Heart right ventricle (tissue), 16 donors: Measurements from ENCODE around the gene PRKAR1B. TPM values are rescaled to one million over a fixed set of nuclear protein-coding genes. Genes with fewer than 3 reads are reported as not detected.

ENCODE experiments used
- ATAC-seq, 8 donors: fragments of 200-7000 bp; cut with Tn5 transposase; one replicate each; pipeline ENCODE4 v1.9.1; 2020; ENCODE audit warnings: mild to moderate bottlenecking in 8 of 8, moderate library complexity in 8 of 8, moderate number of reproducible peaks in 1 of 8
- DNase-seq, 2 donors: peaks; one replicate each; pipeline ENCODE4 v3.0.0-alpha.2; 2020
- H3K27ac ChIP-seq, 10 donors: fragments of 200-600 bp; sonication (generic) in 2 of 10; one replicate each; pipeline versions ENCODE4 v1.5.0 to v1.8.0; 2020 to 2022; ENCODE audit warnings: mild to moderate bottlenecking in 3 of 10
- H3K27me3 ChIP-seq, 7 donors: fragments of 200-600 bp; one replicate each; pipeline ENCODE4 v1.8.0; 2021 to 2022; ENCODE audit warnings: mild to moderate bottlenecking in 2 of 7
- H3K36me3 ChIP-seq, 9 donors: fragments of 200-600 bp; sonication (generic) in 1 of 9; one replicate each; pipeline versions ENCODE4 v1.5.0 to v1.8.0; 2020 to 2022; ENCODE audit warnings: mild to moderate bottlenecking in 2 of 9
- H3K4me1 ChIP-seq, 9 donors: fragments of 200-600 bp; sonication (generic) in 1 of 9; one replicate each; pipeline versions ENCODE4 v1.5.0 to v1.8.0; 2020 to 2022; ENCODE audit warnings: mild to moderate bottlenecking in 4 of 9
- H3K4me3 ChIP-seq, 10 donors: fragments of 200-600 bp; sonication (generic) in 2 of 10; one replicate each; pipeline versions ENCODE4 v1.5.0 to v1.8.0; 2020 to 2022; ENCODE audit warnings: mild to moderate bottlenecking in 7 of 10, moderate library complexity in 2 of 10
- H3K9me3 ChIP-seq, 11 donors: fragments of 200-600 bp in 10 of 11; sonication (generic) in 2 of 11; one replicate each; pipeline versions ENCODE4 v1.5.0 to v1.8.0; 2013 to 2022; ENCODE audit warnings: mild to moderate bottlenecking in 2 of 11, control low read depth in 1 of 11, moderate library complexity in 1 of 11
- WGBS, 2 donors: extraction: QIAGEN DNeasy Blood & Tissue Kit; methylation state at CpG; one replicate each; pipeline ENCODE4 v1.1.7; 2013; ENCODE audit warnings: inconsistent platforms in 1 of 2; 5-methylcytosine and 5-hydroxymethylcytosine counted together
- intact Hi-C, 10 donors: fragments of 100-400 bp; cut with DNase I; formaldehyde crosslinking; loops; one replicate each; pipeline versions ENCODE4 v1.11.1 to v1.14.2; 2022
- polyA plus RNA-seq, 2 donors: library from polyadenylated mRNA; stranded (reverse); fragments of 200-250 nt; gene quantifications; one replicate each; pipeline ENCODE4 v1.2.3, GENCODE V29; 2013
- total RNA-seq, 10 donors: library from RNA; stranded (reverse); fragmentation: NEBNext Ultra II Directional in 3 of 10; extraction: Animal tissue kit (Norgen Biotek cat#: 25700) in 3 of 10; gene quantifications; one replicate each; pipeline versions ENCODE4 v1.2.1 to v1.2.4, GENCODE V29; 2021 to 2023
- TF ChIP-seq, protein P1 (sequence below), 9 donors: fragments of 200-600 bp; sonication (generic) in 2 of 9; IDR thresholded peaks; one replicate each; pipeline versions ENCODE4 v1.5.0 to v1.8.0; 2021 to 2022; ENCODE audit warnings: antibody characterized with exemption in 9 of 9, mild to moderate bottlenecking in 5 of 9, moderate library complexity in 1 of 9
- donor health status: Arrhythmogenic right ventricular cardiomyopathy.
- donor health status: ischemic (EF 13 %, LVEDD 7.1; RV severe dilation, severe dysfunction).
- donor health status: healthy with polysubstance abuse.
- donor health status: DM: no; HTN: yes; CAD: no.
- donor health status: DM: no; HTN: no; CAD: no.
- donor health status: ischemic (EF 25% LVEDD 6.9; RV normal size, moderate dysfunction).
- donor health status: ischemic (EF 25% LVEDD 5.7; RV mildly dilated, moderate dysfunction).
- donor health status: healthy.
- donor health status: DM: yes; HTN: yes; CAD: no.
- donor health status: Ischemic cardiomyopathy.
- donor health status: ischemic (EF 35%, LVEDD 5.7; RV mildly dilated, moderate dysfunction).
- donor health status: nonischemic (EF 11% LVEDD 7.7; RV severe dilation, severe dysfunction).
- donor health status: DM: yes; HTN: yes; CAD: no.
- donor health status: PGD.
- donor health status: ischemic (EF 29% LVEDD 5.4; RV normal size, mild dysfunction).
- donor health status: nonischemic (EF 23%, LVEDD 6.1; RV moderate dilation, normal function).

The PRKAR1B gene
- total and polyA plus RNA-seq, 12 donors = 5.0 to 24.5 (median 20.6) TPM

DNA sequence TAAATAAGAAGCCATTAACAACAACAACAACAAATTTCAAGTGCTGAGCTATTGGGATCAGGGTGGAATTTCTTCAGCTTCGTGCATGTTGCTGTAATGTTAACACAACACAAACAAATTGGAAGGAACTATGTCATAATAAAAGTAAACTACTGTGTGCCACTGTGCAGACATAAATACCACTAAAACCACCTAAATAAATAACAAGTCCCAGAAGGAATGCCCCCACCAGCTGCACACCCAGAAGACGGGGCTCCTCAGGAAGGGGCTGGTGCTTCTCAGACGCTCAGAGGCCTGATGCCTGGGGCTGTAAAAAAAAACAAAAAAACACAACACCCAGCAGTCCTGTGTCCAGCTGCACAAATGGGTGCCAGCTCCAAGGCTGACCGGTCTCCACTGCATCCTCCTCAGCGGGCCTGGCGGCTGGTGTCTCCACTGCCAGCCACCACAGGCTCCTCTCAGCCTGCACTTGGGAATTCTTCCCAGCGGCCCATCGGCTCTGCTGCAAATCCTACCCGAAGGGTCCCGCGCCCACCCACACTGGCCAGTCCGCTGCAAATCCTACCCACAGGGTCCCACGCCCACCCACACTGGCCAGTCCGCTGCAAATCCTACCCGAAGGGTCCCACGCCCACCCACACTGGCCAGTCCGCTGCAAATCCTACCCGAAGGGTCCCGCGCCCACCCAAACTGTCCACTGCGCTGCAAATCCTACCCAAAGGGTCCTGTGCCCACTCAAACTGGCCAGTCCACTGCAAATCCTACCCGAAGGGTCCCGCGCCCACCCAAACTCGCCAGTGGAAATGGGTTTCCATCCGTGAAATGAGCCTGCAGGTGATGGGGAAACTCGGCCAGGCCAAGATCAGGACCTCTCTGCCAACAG is 36.4 kb downstream of the PRKAR1B start:
- peaks cover 0 to 7% (median 0%) of the 10 kb centered on the region in 9 donors for H3K36me3 ChIP-seq
- peaks cover 0 to 51% (median 27%) of the 10 kb centered on the region in 11 donors for H3K9me3 ChIP-seq
- no peak for DNase-seq
- 97% methylated on average over 27 of the region's 27 CpGs for WGBS, 2 donors
- TF ChIP-seq, protein P1, sequence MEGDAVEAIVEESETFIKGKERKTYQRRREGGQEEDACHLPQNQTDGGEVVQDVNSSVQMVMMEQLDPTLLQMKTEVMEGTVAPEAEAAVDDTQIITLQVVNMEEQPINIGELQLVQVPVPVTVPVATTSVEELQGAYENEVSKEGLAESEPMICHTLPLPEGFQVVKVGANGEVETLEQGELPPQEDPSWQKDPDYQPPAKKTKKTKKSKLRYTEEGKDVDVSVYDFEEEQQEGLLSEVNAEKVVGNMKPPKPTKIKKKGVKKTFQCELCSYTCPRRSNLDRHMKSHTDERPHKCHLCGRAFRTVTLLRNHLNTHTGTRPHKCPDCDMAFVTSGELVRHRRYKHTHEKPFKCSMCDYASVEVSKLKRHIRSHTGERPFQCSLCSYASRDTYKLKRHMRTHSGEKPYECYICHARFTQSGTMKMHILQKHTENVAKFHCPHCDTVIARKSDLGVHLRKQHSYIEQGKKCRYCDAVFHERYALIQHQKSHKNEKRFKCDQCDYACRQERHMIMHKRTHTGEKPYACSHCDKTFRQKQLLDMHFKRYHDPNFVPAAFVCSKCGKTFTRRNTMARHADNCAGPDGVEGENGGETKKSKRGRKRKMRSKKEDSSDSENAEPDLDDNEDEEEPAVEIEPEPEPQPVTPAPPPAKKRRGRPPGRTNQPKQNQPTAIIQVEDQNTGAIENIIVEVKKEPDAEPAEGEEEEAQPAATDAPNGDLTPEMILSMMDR (IDR thresholded peaks at IDR 0.05) = no peak
- intact Hi-C loops = no loop called here
- no peaks in the 10 kb centered on the region for H3K4me1 ChIP-seq
- no peak for ATAC-seq
- no peak overlapping the region for H3K4me3 ChIP-seq
- no peaks in the 10 kb centered on the region for H3K27me3 ChIP-seq
- no peak overlapping the region for H3K27ac ChIP-seq

DNA sequence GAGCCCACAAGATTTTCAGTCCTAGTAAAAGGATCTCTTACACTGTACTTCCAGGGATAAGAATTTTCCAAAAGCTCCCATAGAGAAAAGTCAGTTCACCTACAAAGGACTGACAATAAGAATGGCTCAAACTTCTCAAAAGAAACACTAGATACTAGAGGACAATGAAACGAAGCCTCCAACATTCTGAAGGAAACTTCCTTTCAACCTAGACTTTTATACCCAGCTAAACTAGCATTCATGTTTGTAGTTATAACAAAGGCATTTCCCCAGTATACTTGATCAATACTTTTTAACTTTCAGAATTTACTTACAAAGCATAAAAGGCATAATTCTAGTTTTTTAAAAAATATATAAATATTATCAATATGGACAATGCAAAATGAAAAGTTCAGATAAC is 41.5 kb downstream of the PRKAR1B start:
- H3K9me3 ChIP-seq = peaks cover 0 to 61% (median 32%) of the 10 kb centered on the region in 11 donors
- no peak for ATAC-seq

DNA sequence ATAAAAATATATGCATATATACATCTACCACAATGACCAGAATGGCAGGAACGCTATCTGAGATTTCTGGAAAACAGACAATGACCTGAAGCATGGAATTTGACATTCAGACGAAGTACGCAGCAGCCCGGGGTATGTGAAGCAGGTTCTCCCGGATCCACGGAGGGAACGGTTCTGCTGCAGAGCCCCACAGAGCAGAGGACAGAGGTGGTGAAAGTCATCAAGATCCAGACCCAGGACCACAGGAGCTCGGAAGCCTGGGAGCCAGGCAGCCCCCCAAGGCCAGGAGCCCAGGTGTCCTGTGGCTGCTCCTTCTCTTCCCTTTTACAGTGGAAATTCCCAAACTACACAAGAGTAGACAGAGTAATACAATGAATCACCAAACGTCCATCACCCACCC is 42.7 kb downstream of the PRKAR1B start:
- ATAC-seq (no peak), DNase-seq (no peak)
- peaks cover 0 to 17% (median 0%) of the 10 kb centered on the region in 9 donors for H3K36me3 ChIP-seq
- no peaks in the 10 kb centered on the region for H3K4me1 ChIP-seq
- H3K27me3 ChIP-seq = no peaks in the 10 kb centered on the region
- H3K9me3 ChIP-seq = peaks cover 0 to 54% (median 32%) of the 10 kb centered on the region in 11 donors
- 96 to 97% methylated on average over 9 of the region's 9 CpGs for WGBS, 2 donors
- no peak overlapping the region for H3K27ac ChIP-seq
- TF ChIP-seq, protein P1 (IDR thresholded peaks at IDR 0.05) = no peak
- no peak overlapping the region for H3K4me3 ChIP-seq
- intact Hi-C loops = no loop called here

More for the DNA sequence above, 41.5 kb downstream of the PRKAR1B start:
- DNase-seq = no peak
- Histone ChIP-seq H3K27me3 (no peaks in the 10 kb centered on the region), H3K4me3 (no peak overlapping the region), H3K27ac (no peak overlapping the region), H3K36me3 (peaks cover 0 to 7% (median 0%) of the 10 kb centered on the region in 9 donors), H3K4me1 (no peaks in the 10 kb centered on the region)
- TF ChIP-seq, protein P1 (IDR thresholded peaks at IDR 0.05) = no peak
- WGBS, 2 donors = 94 to 97% methylated on average over 1 of the region's 1 CpG
- intact Hi-C loops = no loop called here

DNA sequence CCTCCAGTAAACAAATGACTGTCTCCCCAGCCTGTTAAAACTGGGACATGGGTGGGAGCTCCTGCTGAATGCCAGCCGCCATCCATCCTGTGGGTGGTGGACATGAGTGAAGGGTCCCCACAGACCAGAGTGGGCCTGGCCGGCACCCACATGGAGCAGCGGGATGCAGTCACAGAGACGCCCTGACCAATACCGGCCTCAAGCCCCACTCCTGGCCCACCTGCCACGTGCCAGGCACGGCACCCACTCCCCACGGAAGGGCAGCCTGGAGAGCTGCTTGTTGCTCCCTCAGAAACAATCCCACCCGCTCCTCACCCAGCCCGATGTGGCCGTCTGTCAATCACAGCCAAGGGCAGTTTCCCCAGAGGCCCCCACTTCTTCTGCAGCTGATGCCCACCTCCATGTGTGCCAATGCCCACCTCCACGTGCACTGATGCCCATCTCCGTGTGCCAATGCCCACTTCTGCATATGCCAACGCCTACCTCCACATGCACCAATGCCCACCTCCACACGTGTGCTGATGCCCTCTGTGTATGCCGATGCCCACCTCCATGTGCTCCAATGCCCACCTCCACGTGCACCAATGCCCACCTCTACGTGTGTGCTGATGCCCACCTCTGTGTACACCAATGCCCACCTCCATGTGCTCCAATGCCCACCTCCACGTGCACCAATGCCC is 43.4 kb downstream of the PRKAR1B start:
- Histone ChIP-seq H3K4me3 (no peak overlapping the region), H3K4me1 (no peaks in the 10 kb centered on the region), H3K27ac (no peak overlapping the region), H3K36me3 (peaks cover 0 to 20% (median 0%) of the 10 kb centered on the region in 9 donors), H3K27me3 (no peaks in the 10 kb centered on the region), H3K9me3 (peaks cover 0 to 46% (median 28%) of the 10 kb centered on the region in 11 donors)
- DNase-seq = no peak
- ATAC-seq = no peak
- TF ChIP-seq, protein P1 (IDR thresholded peaks at IDR 0.05) = no peak
- 98% methylated on average over 19 of the region's 19 CpGs for WGBS, 2 donors
- intact Hi-C loops = no loop called here
